ENCODE measurements around the gene NOCT.

- TF ChIP-seq CTCF (IDR thresholded peaks at IDR 0.05) (no peak), POLR2A (IDR thresholded peaks at IDR 0.05) (no peak), POLR2AphosphoS5 (IDR thresholded peaks at IDR 0.05; ENCODE audit: insufficient read depth in 1 of 2, low read depth in 1 of 2) (no peak)
These were observed 48.3 kb upstream of the NOCT start for GRCh38 chr4:138967313-138967712.

All from vagina (tissue), 2 donors.